Measurements from ENCODE around the gene USP6.
"Not testable (repeated sequence)": the region's sequence is repeated elsewhere in the genome, so short reads cannot be mapped to it uniquely, and the experiment has no call there.

USP6 gene

GRCh38 chr17:5200360-5200759 lies 84.5 kb downstream of the USP6 start:
- no peak for DNase-seq

DNA sequence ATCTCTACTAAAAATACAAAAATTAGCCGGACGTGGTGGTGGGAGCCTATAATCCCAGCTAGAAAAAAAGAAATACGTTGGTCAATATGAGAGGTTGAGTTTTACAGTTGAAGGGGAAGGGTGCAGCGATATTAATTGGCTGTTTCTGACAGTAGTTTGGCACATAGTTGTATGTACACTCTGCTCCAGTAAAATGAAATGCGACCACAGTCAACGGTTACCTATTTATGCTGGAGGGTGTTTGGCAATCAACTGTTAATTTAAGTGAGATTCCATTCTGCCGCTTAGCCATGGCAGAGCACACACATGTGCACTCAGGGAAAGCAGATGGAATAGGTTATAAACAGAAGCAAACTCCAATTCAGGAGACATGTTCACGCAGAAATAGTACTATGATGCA lies 85.2 kb downstream of the USP6 start:
- no peak for DNase-seq

- DNase-seq = no peak
Measured at GRCh38 chr17:5203178-5203907, 87.5 kb downstream of the USP6 start.

GRCh38 chr17:5203908-5204294 lies 88.1 kb downstream of the USP6 start:
- DNase-seq = no peak

GRCh38 chr17:5209396-5209795 lies 93.6 kb downstream of the USP6 start:
- DNase-seq = no peak

DNA sequence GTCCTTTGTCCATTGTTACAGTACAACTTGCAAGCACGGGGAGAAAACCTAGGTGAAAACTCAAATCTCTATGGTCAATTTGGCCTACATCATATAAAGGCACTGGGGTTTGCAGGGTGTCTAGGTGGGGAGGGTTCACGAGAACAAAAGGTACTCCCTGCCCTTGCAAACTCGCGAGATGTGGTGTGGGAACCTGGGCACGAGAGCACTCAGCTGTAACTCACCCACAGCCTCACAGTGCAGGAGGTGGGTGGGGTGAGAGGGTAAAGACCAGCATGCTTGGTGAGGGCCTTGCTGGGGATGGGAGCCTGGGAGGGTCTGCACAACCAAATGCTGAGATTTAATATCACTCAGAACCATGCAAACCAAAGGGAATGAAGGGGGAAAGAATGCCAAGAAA lies 94.3 kb downstream of the USP6 start:
- no peak for DNase-seq

DNA sequence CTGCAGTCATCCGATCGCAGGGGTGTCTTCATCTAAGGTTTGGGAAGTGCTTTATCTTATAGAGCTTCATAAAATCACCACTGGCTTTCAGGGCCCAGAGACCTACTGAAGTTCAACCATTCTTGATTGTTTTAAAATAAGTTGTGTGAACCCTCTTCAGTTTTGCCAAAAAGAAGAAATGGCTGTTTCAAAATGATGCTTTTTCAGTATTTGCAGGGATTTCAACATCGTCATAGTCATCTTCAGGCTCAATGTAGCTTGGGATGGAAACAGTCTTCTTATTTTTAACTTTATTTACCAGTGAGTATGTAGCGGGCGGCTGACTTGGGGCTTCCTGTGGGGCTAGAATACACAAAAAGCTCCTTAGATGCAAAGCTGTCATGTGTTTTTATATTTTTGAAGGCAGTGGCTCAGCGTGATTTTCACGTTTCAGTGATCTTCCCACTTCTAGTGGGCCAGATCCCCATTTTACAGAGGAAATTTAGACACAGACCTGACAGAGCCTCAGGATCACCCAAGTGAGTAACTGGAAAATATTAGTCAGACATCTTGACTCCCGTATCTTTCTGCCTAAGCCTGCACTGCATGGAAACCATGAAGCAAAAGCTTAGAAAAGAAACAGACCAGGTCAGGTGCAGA lies 94.9 kb downstream of the USP6 start:
- no peak for DNase-seq

- no peak for DNase-seq
Measured at GRCh38 chr17:5211458-5211857, 95.6 kb downstream of the USP6 start.

GRCh38 chr17:5217562-5217961 lies 101.7 kb downstream of the USP6 start:
- not testable (repeated sequence) for DNase-seq

DNA sequence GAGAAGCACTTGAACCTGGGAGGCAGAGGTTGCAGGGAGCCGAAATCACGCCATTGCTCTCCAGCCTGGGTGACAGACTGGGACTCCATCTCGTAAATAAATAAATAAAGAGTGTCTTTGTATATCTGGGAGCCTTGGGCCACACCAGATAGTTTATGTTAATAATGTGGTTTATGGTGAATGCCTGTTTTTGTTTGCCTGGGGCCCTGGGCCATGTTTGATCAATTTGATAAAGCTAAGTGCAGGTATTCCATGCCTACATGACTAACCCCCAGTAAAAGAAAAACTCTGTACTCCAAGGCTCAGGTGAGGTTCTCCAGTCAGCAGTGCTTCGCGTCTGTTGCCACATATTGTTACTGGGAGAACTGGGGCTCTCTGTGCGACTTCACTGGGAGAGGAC lies 103.7 kb downstream of the USP6 start:
- DNase-seq = no peak

GRCh38 chr17:5220074-5220473 lies 104.2 kb downstream of the USP6 start:
- DNase-seq = no peak

- not testable (repeated sequence) for DNase-seq
Measured at GRCh38 chr17:5221912-5222311, 106.1 kb downstream of the USP6 start.
